ENCODE data around the gene ARSG. TPM values are rescaled to one million over a fixed set of nuclear protein-coding genes. Genes with fewer than 3 reads are reported as not detected.

Gene ARSG
- total and polyA plus RNA-seq, 2 of the 8 experiments (the other 6 are each of a cell fraction or from before 2014, with no cell fraction given) = 3.3 to 4.0 TPM

DNA sequence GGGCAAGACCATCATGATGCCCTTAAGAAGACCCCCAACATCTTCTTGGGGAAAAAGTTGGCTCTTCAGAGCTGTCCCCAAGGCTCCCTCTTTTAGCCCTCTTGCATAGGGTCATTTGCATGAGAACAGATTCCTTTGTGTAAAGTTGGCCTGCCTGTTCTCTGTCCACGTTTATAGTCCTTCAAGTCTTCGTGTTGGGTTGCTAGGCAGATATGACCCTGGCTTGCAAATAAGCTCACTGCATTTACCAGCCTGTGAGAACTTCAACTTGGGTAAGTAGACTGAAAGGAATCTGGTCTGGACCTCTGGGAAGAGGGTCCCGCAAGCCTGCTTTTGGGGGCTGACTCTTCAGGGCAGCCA is 2.9 kb downstream of the ARSG start (continued):
- TF ChIP-seq, protein P1, sequence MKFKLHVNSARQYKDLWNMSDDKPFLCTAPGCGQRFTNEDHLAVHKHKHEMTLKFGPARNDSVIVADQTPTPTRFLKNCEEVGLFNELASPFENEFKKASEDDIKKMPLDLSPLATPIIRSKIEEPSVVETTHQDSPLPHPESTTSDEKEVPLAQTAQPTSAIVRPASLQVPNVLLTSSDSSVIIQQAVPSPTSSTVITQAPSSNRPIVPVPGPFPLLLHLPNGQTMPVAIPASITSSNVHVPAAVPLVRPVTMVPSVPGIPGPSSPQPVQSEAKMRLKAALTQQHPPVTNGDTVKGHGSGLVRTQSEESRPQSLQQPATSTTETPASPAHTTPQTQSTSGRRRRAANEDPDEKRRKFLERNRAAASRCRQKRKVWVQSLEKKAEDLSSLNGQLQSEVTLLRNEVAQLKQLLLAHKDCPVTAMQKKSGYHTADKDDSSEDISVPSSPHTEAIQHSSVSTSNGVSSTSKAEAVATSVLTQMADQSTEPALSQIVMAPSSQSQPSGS (IDR thresholded peaks at IDR 0.05; ENCODE audit: low read length) = no peak
- no peak for TF ChIP-seq POLR2AphosphoS5 (IDR thresholded peaks at IDR 0.05; ENCODE audit: low read depth, low read length)
- no peak for TF ChIP-seq TCF12 (IDR thresholded peaks at IDR 0.05; ENCODE audit: low read depth, low read length)
- no peak for TF ChIP-seq BRCA1 (IDR thresholded peaks at IDR 0.05; ENCODE audit: low read depth, low read length)
- no peak for TF ChIP-seq GTF2F1 (IDR thresholded peaks at IDR 0.05; ENCODE audit: borderline replicate concordance, low read depth, low read length)
- no peak for TF ChIP-seq CEBPB (IDR thresholded peaks at IDR 0.05; ENCODE audit: low read depth, low read length)
- TF ChIP-seq EP300 (IDR thresholded peaks at IDR 0.05; ENCODE audit: borderline replicate concordance in 1 of 2, low read depth in 2 of 2, low read length in 2 of 2) = no peak
- TF ChIP-seq RFX5 (IDR thresholded peaks at IDR 0.05; ENCODE audit: borderline replicate concordance, low read depth, low read length) = peak; percentile 88

Measured in H1 (cell line).